Mesodermal cell (in vitro differentiated cells): ENCODE results near the gene ECD.
"Not testable (repeated sequence)": the region's sequence is repeated elsewhere in the genome, so short reads cannot be mapped to it uniquely, and the experiment has no call there.

Experiments
- H3K27ac ChIP-seq: 2 replicates; pipeline ENCODE4 v1.7.0; 2013; ENCODE audit warnings: mild to moderate bottlenecking, low read depth, low read length, moderate library complexity; ENCODE audit not compliant: severe bottlenecking
- H3K36me3 ChIP-seq: 2 replicates; pipeline ENCODE4 v1.7.1; 2013; ENCODE audit warnings: mild to moderate bottlenecking, low read length, moderate library complexity; ENCODE audit not compliant: control insufficient read depth, insufficient read depth
- H3K4me1 ChIP-seq: one replicate; pipeline ENCODE4 v1.7.1; 2013; ENCODE audit warnings: mild to moderate bottlenecking, low read length; ENCODE audit not compliant: insufficient read depth, control insufficient read depth, poor library complexity, severe bottlenecking
- H3K4me3 ChIP-seq: 2 replicates; pipeline ENCODE4 v1.7.0; 2013; ENCODE audit warnings: low read length, control low read depth, mild to moderate bottlenecking; ENCODE audit not compliant: insufficient read depth, poor library complexity, severe bottlenecking; ENCODE audit errors: extremely low read depth
- H3K9me3 ChIP-seq: 2 replicates; pipeline ENCODE4 v1.7.1; 2013; ENCODE audit warnings: mild to moderate bottlenecking, low read length, moderate library complexity; ENCODE audit not compliant: control insufficient read depth
- WGBS, 2 experiments: methylation state at CpG; one replicate each; pipeline ENCODE4 v1.1.5; 2013; ENCODE audit warnings: missing lambda C conversion rate in 2 of 2; ENCODE audit not compliant: insufficient coverage in 2 of 2; 5-methylcytosine and 5-hydroxymethylcytosine counted together

Gene ECD

DNA sequence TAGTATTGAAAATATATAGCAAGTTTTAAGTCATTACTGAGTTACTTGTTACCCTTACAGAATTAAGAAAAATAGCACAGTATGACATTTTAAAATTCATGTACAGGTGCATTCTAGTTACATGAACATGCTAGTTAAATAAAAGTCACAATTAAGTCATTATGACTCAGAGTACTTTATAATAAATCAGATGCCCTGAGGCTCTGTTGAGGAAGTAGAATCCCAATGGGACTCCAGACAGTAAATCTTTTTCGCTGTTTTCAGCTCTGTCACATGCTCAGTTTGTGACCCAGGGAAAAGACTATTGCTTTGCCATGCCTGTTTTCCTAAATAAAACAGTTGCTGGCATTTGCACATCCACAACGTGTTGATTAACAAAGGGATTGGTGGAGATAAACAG is 36.5 kb downstream of the ECD start:
- WGBS, 2 experiments, result 78 to 100% methylated on average over 1 of the region's 2 CpGs
- no peaks in the 10 kb centered on the region for H3K9me3 ChIP-seq
- H3K36me3 ChIP-seq, result peaks cover 77% of the 10 kb centered on the region
- no peaks in the 10 kb centered on the region for H3K4me1 ChIP-seq
- no peak overlapping the region for H3K27ac ChIP-seq
- no peak overlapping the region for H3K4me3 ChIP-seq

DNA sequence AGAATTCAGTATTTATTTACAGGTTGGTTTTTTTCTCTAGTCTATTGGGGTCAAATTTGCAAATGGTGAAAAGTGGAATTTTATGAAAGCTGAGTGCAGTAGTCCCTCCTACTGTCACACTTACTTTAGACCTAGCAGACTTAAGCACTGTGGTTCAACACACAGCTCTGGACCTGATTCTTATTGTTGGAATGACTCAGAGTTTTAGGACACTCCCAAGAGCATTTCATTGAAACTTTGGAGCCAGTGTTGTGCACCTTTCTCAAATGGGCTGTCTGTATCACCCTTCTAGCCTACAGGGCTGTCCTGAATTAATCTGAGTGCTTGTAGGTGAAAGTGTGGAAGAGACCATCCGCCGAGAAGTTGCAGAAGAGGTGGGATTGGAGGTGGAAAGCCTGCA is 41.5 kb downstream of the ECD start:
- 80% methylated on average over 2 of the region's 2 CpGs; no CpG with 5 or more reads in 1 of the 2 experiments for WGBS, 2 experiments
- H3K9me3 ChIP-seq, result no peaks in the 10 kb centered on the region
- H3K27ac ChIP-seq, result no peak overlapping the region
- H3K36me3 ChIP-seq, result peaks cover 58% of the 10 kb centered on the region
- H3K4me3 ChIP-seq, result no peak overlapping the region
- no peaks in the 10 kb centered on the region for H3K4me1 ChIP-seq

DNA sequence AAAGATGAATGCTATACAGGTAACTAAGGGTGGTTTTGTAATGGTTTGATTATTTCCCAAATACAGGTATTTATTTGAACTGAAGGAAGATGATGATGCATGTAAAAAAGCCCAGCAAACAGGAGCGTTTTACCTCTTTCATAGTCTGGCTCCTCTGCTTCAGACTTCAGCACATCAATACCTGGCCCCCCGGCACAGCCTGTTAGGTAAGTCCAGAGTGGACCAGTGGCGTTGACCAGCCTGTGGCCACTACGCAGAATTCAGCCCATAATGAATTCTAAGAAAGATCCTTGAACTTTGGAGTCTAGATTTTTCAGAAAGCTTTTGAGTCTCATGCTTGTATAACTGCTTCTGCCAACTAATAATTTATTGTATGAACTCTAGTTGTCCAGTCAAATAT is 47.9 kb downstream of the ECD start:
- Histone ChIP-seq H3K9me3 (no peaks in the 10 kb centered on the region), H3K27ac (no peak overlapping the region), H3K36me3 (peaks cover 21% of the 10 kb centered on the region), H3K4me3 (no peak overlapping the region), H3K4me1 (peaks cover 4% of the 10 kb centered on the region)
- 90 to 100% methylated on average over 2 to 3 of the region's 4 CpGs for WGBS, 2 experiments

DNA sequence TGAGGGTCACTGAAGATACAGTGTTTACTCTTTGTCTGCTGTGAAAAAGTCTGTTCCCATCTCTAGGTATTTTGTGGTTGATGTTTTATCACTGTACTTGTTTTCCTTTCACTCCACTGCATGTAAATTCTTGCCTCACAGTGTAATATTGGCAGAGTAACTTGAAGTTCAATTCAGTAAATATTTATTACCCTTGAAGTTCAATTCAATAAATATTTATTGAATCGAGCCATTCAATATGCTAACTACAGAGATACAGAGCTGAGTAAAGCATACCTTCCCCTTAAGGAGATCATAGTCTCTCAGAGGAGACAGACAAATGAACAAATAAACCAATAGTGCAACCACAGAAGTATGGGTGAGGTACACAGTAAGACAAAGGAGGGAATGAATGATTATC is 48.4 kb downstream of the ECD start:
- H3K4me3 ChIP-seq, result no peak overlapping the region
- H3K4me1 ChIP-seq, result peaks cover 4% of the 10 kb centered on the region
- H3K9me3 ChIP-seq, result no peaks in the 10 kb centered on the region
- no CpG with 5 or more reads among the region's 1 CpG for whole genome bisulfite sequencing, 2 experiments
- H3K36me3 ChIP-seq, result peaks cover 18% of the 10 kb centered on the region
- H3K27ac ChIP-seq, result no peak overlapping the region

DNA sequence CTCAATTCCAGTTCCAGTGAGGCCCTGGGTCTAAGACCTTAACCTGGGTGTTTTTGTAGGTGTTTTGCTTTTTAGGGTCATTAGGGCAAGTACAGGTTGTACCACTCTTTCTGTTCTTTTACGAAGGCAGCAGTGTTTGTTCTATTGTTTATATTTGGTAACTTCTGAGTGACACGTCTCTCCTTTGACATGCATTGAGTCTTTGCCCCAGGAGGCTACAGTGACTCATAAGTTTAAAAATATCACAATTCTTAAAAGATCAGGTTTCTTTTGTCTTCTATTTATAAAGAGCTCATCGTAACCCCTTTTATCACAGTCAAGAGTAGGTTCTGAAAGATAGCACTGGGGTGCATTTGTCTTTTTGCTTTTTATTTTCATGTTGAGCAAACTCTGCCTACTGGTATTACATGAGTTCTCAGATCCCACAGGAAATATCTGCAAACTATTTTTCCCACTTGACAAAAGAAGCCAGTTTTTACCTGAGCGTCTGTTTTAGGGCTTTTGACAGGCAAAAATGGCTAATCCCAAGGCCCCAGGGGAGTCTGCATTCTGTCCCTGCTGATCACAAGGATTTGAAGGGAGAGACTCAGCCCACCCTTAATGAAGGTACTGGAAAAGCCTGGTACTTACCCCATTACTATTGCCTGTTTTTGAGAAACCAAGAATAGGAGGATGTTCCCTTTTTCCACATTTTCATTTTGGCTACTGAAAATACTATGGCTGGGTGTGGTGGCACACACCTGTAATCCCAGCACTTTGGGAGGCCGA is 49.6 kb downstream of the ECD start:
- peak overlapping the region; percentile 31 for H3K27ac ChIP-seq
- WGBS, 2 experiments, result 50 to 73% methylated on average over 3 of the region's 5 CpGs
- H3K4me3 ChIP-seq, result no peak overlapping the region
- H3K9me3 ChIP-seq, result no peaks in the 10 kb centered on the region
- peaks cover 4% of the 10 kb centered on the region for H3K4me1 ChIP-seq
- peaks cover 5% of the 10 kb centered on the region for H3K36me3 ChIP-seq

DNA sequence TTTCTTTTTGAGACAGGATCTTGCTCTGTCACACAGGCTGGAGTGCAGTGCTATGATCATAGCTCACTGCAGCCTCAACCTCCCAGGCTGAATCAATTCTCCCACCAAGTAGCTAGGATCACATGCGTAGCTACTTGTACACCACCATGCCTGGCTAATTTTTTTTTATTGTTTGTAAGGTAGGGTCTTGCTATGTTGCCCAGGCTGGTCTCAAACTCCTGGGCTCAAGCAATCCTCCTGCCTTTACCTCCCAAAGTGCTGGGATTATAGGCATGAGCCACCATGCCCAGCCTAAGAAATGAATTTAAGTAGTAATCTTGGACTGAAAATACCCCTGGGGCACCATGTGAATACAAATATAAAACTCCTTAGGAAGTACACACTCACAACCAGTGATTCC is 51.8 kb downstream of the ECD start:
- no peaks in the 10 kb centered on the region for H3K9me3 ChIP-seq
- no peak overlapping the region for H3K4me3 ChIP-seq
- H3K4me1 ChIP-seq, result peaks cover 4% of the 10 kb centered on the region
- no CpG with 5 or more reads among the region's 1 CpG for WGBS, 2 experiments
- peaks cover 5% of the 10 kb centered on the region for H3K36me3 ChIP-seq
- no peak overlapping the region for H3K27ac ChIP-seq

DNA sequence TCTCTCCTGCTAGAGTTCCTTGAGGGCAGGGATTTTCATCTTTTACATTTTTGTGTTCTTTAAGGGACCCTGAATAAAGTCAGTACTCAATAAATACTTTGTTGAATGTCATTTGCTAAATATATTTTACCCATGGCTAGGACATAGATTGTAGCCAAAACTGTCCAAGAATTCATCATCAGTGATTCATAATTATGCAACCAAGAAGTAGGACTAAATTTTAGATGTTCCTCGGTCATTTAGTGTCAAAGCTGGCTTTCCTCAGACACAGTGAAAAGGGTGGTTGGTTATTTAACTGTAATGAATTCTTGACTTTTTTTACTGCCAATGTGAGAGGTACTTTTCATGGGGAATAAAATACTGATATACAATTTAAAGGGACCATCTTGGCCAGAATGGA is 54.3 kb downstream of the ECD start:
- no CpG with 5 or more reads among the region's 1 CpG for WGBS, 2 experiments
- Histone ChIP-seq H3K4me3 (no peak overlapping the region), H3K27ac (no peak overlapping the region), H3K36me3 (peaks cover 16% of the 10 kb centered on the region), H3K4me1 (peaks cover 4% of the 10 kb centered on the region), H3K9me3 (peaks cover 6% of the 10 kb centered on the region)

DNA sequence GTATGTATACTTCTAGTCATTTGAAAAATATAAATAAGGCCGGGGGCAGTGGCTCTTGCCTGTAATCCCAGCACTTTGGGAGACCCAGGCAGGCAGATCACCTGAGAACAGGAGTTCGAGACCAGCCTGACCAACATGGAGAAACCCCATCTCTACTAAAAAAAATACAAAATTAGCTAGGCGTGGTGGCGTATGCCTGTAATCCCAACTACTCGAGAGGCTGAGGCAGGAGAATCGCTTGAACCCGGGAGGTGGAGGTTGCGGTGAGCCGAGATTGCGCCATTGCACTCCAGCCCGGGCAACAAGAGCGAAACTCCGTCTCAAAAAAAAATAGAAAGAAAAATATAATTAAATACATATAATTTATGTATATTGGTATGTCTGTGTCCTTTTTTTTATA is 55.8 kb downstream of the ECD start:
- H3K4me1 ChIP-seq, H3K9me3 ChIP-seq, H3K4me3 ChIP-seq, H3K27ac ChIP-seq: not testable (repeated sequence)
- H3K36me3 ChIP-seq, result peaks cover 22% of the 10 kb centered on the region
- 80% methylated on average over 1 of the region's 13 CpGs; no CpG with 5 or more reads in 1 of the 2 experiments for WGBS, 2 experiments

DNA sequence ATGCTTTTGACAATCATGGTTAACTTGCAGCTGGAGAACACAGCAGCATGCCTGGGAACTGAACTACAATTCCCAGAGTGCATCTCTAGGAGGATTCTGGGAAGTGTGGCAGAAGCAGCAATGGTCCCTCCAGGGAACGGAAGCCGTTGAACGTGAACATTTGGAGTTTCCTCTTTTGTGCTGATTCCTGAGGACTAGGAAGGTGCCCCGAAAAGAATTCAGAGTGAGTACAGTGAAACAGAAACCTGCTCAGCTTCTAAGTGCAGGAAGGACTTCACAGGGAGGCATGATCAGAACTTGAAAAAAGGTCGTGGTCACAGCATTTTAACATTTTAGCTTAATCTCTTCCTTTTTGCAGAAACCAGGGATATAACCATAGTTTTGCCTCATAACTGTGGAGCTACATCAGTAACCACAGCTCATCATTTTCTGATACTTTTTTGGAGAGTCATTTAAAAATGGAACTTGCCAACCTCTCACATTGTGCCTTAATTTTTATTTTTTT is 57.4 kb downstream of the ECD start, which contains the start of gene NUDT13:
Gene NUDT13, plus strand, starts transcription at position 111 of the 505 bp plus-strand sequence. CDS start 3,911 bp downstream, outside the sequence.
- H3K4me1 ChIP-seq, result no peaks in the 10 kb centered on the region
- H3K27ac ChIP-seq, result peak within 1 kb of the TSS; percentile 83
- H3K4me3 ChIP-seq, result peak within 1 kb of the TSS; percentile 41
- H3K9me3 ChIP-seq, result peaks cover 6% of the 10 kb centered on the region
- WGBS, 2 experiments, result 29 to 40% methylated on average over 5 of the region's 5 CpGs
- peaks cover 22% of the 10 kb centered on the region for H3K36me3 ChIP-seq

DNA sequence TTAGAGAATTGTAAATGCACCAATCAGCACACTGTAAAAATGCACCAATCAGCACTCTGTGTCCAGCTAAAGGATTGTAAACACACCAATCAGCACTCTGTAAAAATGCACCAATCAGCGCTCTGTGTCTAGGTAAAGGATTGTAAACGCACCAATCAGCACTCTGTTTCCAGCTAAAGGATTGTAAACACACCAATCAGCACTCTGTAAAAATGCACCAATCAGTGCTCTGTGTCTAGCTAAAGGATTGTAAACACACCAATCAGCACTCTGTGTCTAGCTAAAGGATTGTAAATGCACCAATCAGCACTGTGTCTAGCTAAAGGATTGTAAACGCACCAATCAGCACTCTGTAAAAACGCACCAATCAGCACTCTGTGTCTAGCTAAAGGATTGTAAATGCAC is 58.6 kb downstream of the ECD start:
- 83 to 95% methylated on average over 3 to 4 of the region's 4 CpGs for WGBS, 2 experiments
- not testable (repeated sequence) for H3K27ac ChIP-seq, H3K4me1 ChIP-seq, H3K4me3 ChIP-seq, H3K9me3 ChIP-seq
- peaks cover 22% of the 10 kb centered on the region for H3K36me3 ChIP-seq

DNA sequence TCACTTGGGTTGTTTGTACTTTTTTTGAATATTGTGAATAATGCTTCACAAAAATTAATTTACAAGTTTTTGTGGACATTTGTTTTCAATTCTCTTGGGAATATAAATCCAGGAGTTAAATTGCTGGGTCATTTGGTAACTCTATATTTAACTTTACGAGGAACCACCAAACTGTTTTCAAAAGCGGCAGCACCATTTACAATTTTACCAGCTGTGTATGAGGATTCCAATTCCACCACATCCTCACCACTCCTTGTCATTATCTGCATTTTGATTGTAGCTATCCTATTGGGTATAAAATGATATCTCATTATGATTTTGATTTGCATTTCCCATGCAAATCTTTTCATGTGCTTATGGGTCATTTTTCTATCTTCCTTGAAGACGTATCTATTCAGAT is 61.5 kb downstream of the ECD start:
- WGBS, 2 experiments, result no CpG with 5 or more reads among the region's 3 CpGs
- H3K4me1 ChIP-seq, result no peaks in the 10 kb centered on the region
- H3K36me3 ChIP-seq, result peaks cover 22% of the 10 kb centered on the region
- H3K9me3 ChIP-seq, result peaks cover 6% of the 10 kb centered on the region
- H3K4me3 ChIP-seq, result no peak overlapping the region
- no peak overlapping the region for H3K27ac ChIP-seq
